Measurements from ENCODE around the gene APPL1.

GRCh38 chr3:57256844-57257243 lies 29.3 kb downstream of the APPL1 start:
- no peak for TF ChIP-seq CTCF (IDR thresholded peaks at IDR 0.05; ENCODE audit: low read depth, low read length, poor library complexity, severe bottlenecking)
- TF ChIP-seq EZH2phosphoT487 (IDR thresholded peaks at IDR 0.05; ENCODE audit: borderline replicate concordance, low read length): no peak

Measured in DOHH2 (cell line).